D721Med (cell line): ENCODE measurements around the gene MOGAT1.

Experiments used
- DNase-seq: peaks from one replicate; pipeline ENCODE4 v3.0.0; 2011; ENCODE audit warnings: low spot score; ENCODE audit not compliant: insufficient read length
- FAIRE-seq: peaks from 2 replicates; lab custom pipeline; 2011; peaks lifted over from hg19 to GRCh38; lab: Jason Lieb, UNC
- TF ChIP-seq, protein P1 (sequence below): IDR thresholded peaks from 2 replicates; pipeline ENCODE4 v1.5.1; 2012; ENCODE audit warnings: mild to moderate bottlenecking, control low read depth; ENCODE audit not compliant: insufficient read depth; ENCODE audit errors: missing control alignments

The MOGAT1 gene

DNA sequence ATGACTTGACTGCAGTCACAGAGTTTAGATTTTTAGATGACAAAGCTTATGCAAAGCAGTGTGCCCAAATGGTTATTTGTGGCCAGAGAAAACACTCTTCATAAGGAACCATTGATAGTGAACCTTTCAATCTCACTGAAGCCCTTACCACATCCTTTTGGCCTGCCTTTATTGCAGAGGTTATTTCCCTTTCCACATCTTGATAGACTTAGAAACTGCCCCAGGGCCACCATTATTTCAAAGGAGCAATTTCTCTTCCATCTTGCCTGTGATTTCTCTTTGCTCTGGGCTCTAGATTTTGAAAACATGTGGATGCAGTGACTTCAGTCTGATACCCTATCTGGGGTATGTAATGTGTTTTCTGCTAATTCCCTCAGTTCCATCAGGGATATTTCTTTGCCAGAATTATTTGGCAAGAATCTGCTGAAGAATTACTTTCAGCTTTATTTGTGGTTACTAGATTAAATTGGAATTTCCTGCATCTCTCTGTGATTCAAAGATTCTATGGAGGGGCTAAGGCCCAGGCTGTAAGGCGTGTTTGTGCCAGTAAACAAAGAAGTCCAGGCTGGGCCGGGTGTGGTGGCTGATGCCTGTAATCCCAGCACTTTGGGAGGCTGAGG lies 51.0 kb downstream of the MOGAT1 start:
- FAIRE-seq: no peak
- TF ChIP-seq, protein P1, sequence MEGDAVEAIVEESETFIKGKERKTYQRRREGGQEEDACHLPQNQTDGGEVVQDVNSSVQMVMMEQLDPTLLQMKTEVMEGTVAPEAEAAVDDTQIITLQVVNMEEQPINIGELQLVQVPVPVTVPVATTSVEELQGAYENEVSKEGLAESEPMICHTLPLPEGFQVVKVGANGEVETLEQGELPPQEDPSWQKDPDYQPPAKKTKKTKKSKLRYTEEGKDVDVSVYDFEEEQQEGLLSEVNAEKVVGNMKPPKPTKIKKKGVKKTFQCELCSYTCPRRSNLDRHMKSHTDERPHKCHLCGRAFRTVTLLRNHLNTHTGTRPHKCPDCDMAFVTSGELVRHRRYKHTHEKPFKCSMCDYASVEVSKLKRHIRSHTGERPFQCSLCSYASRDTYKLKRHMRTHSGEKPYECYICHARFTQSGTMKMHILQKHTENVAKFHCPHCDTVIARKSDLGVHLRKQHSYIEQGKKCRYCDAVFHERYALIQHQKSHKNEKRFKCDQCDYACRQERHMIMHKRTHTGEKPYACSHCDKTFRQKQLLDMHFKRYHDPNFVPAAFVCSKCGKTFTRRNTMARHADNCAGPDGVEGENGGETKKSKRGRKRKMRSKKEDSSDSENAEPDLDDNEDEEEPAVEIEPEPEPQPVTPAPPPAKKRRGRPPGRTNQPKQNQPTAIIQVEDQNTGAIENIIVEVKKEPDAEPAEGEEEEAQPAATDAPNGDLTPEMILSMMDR: no peak
- DNase-seq: no peak

DNA sequence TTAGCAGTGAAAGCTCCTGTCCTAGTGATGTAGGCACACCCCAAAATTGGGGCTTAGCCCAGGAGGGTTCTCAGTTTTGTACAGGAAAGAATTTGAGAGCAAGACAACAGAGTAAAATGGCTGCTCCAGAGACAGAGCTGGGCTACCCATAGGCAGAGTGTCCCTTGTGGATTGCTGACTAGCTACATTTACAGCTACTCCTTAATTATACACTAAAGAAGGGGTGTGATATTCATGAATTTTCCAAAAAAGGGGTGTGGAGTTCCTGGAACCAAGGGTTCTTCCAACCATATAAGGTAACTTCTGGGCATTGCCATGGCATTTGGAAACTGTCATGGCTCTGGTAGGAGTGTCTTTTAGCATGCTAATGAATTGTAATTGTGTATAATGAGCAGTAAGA lies 52.8 kb downstream of the MOGAT1 start:
- TF ChIP-seq, protein P1: no peak
- no peak for FAIRE-seq
- DNase-seq: no peak

DNA sequence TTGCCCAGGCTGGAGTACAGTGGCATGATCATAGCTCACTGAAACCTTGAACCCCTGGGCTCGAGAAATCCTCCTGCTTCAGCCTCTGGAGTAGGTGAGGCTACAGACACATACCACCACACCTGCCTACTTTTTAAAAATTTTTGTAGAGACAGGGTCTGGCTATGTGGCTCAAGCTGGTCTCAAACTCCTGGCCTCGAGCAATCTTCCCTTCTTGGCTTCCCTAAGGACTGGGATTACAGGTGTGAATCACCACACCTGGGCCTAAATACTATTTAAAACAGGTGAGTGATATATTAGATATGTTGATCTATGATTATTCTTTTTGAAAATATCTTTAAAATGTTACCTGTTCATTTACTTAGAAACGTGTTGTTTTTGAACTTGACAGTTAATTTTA lies 57.2 kb downstream of the MOGAT1 start:
- DNase-seq (no peak), FAIRE-seq (no peak)
- TF ChIP-seq, protein P1: no peak

DNA sequence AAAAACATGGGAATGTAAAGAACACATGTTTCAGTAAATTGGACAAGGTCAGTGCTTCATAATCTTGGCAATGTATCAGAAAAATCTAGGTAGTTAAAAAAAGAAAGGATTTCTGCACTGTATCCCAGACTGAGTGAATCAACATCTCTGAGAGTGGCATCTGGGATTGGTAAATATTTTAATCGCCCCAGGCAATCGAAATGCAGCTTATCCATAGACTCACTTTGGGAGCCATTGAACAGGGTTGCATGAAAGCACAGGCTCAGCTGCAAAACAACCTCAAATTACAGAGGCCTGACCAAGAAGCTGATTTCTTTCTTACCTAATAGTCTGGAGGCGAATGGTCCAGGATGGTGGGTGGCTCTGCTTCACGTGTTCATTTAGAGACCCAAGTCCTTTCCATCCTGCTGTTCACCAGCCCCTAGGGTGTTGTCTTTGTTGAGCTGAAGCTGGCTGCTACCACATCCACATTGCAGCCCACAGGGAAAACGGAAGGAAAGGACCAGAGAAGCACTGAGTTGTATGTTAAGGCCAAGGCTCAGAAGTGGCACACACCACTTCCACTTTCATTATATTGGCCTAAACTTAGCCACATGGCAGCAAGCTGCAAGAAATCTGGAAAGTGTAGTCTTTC lies 59.0 kb downstream of the MOGAT1 start:
- FAIRE-seq: no peak
- no peak for DNase-seq
- TF ChIP-seq, protein P1: no peak

DNA sequence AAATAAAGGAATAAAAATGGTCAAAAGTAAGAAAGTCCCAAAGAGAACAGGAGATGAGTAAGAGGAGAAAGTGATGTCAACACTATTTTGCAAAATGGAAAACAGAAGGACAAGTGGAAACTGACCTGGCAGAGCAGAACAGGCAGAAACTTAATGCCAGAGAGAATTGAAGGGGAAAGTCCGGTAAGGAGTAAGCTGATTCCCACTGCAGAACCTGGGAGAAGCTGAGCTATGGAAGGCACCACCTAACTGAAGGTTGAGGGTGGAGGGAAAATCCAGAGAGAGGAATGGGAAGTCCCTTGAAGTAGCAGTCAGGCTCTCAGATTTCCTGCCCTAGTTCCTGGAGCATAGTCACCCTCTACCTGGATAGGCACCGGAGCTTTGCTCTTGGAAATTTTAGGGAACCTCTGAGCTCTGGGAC lies 59.8 kb downstream of the MOGAT1 start:
- TF ChIP-seq, protein P1: no peak
- DNase-seq: no peak
- no peak for FAIRE-seq

DNA sequence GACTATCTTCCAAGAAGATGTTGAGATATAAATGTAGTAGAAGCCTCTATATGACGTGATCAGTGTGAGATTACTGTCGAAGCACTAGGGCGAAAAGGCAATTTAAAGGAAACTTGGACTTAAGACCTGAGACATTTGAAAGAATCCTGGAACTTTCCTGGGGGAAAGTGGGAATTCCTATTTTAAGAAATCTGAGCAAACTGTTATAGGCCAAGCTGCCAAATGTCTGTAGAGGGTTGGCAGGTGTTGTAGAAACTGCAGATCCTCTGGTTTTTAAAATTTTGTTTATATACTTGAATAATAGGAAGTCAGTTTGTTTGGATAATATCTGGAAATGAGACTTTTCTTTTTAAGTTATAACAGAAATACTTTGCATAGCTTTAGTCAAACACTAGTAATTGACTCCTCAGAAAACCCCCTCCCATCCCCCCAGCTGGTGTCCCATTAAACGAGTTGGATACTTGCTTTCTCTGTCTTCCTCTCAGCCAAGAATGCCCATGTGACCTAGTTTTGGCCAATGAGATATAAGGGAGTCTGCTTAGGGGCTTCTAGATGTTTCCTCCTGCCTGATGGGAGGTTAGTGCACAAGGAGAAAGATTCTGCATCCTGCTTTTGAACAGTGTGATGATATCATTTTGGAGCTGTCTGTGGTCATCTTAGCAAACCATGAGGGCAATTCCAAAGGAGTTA lies 61.2 kb downstream of the MOGAT1 start:
- DNase-seq (no peak), FAIRE-seq (no peak)
- TF ChIP-seq, protein P1: no peak

DNA sequence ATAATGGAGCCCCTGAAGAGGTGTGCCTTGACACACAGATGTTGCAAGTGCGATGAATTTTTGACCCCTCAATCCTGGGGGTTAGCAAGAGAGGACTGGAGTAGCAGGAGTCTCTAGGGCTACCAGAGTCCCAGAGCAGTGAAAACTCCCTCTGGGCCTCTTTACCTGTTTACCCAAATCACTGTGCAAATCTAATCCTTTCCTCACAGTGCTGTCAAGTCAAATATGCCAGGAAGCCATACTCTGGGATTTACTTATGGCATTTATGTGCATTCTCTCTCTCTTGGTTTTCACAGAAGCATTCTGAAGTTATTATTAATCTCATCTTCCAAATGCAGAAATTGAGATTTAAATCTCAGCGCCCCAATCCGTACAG lies 62.0 kb downstream of the MOGAT1 start:
- DNase-seq (no peak), FAIRE-seq (no peak)
- TF ChIP-seq, protein P1: no peak
